Bone marrow (tissue), 2 donors: ENCODE measurements around the gene FAM227A.

ENCODE experiments used
- DNase-seq, 2 donors: peaks; one replicate each; lab custom pipeline; 2025; lab: John Stamatoyannopoulos, UW

Gene FAM227A

GRCh38 chr22:38540701-38541100 lies 115.5 kb downstream of the FAM227A start:
- no peak for DNase-seq

DNA sequence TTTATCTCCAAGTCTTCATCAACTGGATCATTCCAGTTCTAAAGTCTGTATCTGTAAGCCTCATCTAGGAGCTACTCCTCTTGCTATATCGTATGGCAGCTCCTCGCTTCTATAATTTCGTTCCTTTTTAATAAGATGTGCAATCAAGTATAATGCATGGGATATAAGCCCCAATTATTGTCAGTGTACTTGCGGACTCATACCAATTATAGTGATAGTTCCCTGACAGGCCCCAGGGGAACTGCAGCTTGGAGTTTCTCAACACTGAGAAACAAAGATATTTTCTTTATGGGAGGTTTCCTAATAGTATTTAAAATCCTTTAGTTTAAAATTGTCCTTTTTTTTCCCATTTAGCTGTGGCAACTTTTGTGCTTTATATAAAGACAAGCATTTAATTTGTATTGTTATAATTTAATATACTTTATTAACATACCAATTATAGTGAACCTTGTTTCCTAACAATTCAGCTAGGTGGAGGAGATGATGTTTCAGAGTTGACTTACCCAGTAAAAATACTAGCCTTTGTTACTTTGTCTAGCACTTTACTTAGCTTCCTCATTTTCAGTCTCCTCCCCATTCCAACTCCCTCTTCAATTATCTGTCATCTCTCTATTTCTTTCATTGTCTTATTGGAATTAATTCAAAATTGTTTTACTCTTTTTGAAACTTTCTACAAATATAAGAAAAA lies 124.8 kb downstream of the FAM227A start:
- DNase-seq: peak in 1 of 2 donors; percentile 87
